ENCODE data around the gene IQCE.
"Not testable (repeated sequence)": the region's sequence is repeated elsewhere in the genome, so short reads cannot be mapped to it uniquely, and the experiment has no call there.

The IQCE gene

DNA sequence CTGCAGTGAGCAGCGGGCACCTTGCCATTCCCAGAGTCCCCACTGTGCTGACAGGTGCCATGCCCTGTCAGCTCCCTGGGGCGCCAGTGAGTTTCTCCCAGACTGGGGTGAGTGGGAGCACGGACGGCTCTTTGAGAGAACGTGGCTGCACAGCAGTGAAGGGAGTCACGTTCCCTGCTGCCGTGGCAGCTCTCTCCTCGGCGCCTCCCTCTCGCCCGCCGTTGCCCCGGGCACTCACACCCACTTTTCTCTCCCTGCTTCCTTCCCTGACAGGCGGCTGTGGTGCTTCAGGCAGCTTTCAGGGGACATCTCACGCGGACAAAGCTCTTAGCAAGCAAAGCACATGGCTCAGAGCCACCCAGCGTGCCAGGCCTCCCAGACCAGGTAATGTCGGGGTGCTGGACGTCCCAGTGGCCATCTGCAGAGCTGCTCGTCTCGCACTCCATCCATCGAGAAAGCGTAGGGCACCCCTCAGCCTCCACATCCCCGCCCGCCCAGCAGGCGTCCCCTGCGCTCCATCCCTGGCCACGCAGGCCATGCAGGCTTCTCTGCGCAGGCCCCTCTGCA lies 45.9 kb downstream of the IQCE start:
- DNase-seq, result no peak

DNA sequence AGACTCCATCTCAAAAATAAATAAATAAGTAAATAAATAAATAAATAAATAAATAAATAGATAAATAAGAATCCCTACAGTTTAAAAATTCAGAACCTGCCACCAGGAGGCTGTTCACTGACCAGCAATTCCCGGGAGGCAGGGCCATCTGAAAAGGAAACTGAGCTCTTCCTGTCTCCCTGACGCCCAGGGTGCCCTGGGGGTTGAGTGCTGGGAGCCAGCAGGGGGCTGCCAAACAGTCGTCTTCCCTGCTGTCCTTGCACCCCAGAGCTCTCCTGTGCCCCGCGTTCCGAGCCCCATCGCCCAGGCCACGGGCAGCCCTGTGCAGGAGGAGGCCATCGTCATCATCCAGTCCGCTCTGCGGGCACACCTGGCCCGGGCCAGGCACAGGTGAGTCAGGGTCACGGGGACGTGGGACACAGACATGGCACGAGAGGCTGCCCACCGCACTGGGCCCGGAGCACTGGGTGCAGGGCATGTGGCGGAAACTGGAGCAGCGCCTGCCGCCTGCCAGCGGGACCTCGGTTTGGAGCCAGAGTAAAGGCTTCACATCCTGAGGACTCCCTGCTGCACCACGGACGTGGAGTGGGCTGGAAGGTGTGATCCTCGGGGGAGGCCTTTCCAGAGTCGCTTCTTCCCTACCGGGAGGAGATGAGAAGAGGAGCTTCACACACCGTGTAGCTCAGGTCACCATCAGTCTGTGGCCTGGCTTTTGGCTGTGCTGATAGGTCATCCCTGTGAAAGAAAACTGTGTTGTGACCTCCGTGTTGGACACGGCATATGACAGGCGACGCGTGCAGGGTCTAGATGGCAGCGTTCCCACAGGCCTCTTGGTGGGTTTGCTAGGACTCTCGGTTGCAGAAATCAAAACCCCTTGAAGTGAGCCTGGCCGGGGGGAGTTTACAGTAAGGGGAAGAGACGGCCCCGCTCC lies 47.1 kb downstream of the IQCE start:
- no peak for DNase-seq

DNA sequence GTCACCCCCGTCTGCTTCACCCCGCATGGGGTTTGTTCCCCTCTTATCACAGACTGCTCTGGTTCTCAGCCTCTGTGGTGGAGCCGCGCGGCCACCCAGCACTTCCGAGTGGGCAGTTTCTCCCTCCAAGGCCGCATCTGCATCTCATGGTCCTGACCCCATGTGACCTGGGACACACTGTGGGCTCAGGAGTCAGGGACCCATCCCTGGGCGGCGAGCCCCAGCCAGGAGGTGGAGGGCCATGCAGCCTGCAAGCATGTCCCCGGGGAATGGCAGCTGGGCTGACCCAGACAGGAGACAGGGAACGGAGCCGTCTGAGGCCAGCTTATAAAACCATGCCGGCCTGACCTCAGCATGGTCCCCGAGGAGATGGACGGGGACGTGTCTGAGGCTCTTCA lies 47.8 kb downstream of the IQCE start:
- no peak for DNase-seq

DNA sequence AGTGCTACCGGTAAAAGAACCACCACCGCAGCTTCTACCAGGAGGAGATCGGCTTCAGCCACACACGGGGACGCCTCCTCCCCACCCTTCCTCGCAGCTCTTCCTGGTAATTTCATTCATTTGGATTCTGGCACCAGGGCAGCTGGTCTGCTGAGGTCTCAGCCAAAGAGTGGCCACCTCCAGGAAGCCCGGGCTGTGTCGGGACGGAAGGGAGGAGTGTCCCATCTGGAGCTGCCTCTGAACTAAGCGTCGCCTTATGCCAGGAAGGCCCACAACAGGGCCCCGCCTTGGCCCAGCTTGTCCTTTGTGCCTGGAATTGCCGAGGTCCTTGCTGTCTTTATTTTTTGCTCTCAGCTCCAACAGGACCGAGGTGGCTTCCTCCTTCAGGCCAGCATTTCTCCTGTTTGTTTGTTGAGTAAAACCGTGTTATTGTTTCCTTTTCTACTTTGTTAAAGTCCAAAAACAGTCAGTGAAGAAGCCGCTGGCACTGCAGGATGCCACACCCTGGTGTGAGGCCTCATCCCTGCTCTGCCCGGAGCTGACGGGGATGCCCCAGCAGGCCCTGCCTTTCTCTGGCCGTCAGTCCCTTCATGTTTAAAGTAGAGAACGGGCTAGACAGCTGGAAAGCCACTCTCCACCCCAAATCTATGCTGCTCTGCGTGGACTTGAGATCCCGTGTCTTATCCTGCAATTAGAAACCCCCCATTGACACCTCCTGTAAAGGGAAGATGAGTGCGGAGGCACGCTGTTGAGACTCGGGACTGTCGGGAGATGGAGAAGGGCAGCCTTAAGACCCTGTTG lies 48.5 kb downstream of the IQCE start:
- no peak for DNase-seq

DNA sequence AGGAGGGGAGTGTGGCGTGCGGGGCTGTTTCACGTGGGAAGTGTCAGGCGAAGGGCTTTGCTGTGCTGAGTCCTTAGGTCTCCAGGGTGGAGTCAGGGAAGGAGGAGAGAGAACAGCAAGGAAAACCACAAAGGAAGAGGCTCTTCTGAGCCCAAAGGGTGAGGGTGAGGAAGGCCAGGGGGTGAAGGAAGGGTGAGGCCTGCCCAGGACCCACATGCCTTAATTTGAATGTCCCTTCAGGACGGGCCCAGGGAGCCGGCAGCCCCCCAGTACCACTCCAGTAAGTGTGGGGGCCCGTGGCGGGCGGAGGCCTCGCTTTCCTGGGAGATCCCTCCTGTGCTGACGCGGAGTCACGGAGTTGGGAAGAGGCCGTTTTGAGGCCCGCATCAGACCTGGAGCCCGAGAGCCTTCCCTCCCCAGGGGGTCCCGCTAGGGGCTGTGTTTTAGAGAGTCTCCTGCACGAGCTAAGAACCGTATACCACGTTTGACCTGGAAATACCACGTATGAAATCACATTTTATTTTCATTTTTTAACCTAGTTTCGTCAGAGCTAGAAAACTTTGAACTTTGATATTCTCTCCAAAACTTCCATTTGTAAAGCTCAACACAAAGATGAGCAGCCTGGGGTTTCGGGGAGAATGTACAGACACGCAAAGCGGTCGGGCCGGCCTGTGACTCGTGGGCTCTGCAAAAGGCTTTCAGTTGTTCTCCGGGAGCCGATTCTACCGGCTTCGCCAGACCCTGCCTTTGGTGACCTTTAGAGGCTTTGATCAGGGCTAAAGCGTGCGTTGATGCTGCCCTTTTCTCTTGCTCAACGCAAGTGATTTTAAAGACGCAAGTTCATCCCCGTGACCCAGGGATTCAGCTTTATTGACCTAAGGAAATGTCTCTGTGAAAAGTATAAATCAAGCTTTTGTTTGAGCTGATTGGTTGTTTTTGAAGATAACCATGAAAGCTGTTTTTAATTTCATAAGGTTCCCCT lies 49.4 kb downstream of the IQCE start:
- no peak for DNase-seq

DNA sequence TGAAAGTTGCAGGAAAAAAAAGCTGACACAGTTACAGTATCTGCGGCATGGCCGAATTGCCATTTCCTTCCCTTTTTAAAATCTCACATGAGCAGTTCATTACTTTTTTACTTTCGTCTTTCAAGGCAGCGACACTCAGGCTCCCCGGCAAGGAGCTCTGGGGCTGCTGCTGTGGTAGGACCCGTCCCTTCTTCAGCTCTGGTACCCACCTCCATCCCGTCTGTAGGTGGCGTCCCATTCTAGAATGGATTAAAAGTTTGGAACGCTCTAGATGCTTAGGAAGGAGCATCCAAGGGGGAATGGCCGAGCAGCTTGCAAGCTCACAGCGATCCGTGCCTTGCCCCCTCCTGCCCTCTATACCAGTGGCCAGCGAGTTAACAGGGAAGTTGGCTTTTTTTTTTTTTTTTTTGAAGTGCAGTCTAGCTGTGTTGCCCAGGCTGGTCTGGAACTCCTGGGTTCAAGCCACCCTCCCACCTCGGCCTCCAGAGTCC lies 50.2 kb downstream of the IQCE start:
- DNase-seq, result no peak

DNA sequence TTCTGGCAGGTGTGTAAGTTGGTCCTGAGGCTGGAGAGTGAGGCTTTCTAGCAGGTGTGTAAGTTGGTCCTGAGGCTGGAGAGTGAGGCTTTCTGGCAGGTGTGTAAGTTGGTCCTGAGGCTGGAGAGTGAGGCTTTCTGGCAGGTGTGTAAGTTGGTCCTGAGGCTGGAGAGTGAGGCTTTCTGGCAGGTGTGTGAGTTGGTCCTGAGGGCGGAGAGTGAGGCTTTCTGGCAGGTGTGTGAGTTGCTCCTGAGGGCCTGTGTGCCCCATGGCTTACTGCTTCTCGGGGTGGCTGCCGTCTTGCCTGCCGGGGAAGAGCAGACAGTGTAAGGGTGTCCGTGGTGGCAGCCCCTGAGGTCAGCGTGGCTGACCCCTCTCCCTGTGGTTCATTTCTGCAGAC lies 50.9 kb downstream of the IQCE start:
- DNase-seq, result not testable (repeated sequence)

DNA sequence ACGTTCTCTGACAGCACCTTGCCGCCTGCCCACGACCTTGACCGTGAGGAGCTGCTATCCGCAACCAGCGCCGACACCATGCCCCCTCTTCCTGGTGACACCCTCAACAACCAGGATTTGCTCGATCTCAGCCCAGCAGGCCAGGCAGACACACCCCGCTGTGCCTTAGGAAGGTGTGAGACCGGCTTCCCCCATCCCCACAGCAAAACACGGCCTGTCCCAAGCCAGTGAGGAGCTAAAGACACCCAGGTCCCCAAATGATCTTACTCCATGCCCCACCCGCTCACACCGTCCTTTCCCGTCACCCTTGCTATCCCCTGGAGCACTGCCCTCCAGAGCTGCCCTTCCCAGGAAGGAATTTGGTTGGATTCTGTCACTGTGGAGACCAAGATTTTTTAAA lies 51.7 kb downstream of the IQCE start:
- DNase-seq, result no peak

DNA sequence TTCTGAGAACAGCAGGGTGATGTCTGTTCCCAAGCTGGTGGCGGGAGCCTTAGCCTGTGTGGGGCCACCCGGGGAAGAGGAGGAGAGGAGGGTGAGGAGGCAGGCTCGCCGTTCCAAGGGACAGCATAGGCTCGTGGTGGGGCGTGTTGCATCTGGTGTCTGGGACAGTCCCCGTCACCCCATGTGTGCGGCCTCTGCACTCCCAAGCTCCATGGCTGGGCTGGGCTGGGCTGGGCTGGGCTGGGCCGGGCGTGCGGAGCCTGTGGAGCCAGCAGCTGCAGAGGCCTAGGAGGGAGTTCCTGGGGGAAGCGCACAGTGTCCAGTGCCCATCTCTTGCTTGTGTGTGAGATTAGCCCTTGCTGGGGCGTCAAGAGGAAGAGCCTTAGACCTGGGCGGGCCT lies 52.1 kb downstream of the IQCE start:
- no peak for DNase-seq

DNA sequence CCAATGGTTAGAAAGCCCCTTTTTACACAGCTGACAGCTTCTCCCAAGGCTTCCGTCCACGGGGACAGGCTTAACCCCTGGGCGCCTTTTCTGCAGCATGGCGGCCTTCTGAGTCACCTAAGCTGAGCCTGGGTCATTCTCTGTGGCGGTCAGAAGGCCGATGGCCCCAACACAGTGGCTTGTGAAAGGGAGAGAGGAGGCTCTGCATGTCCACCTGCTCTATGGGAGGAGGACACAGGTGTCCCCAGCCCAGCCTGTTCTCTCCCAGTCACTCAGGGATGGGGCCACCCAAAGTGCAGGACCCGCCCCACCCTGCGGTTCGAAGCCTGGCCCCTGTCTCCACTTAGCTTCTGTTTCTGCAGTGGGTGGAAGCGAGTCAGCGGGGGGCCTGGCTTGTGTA lies 52.6 kb downstream of the IQCE start:
- DNase-seq, result no peak

DNA sequence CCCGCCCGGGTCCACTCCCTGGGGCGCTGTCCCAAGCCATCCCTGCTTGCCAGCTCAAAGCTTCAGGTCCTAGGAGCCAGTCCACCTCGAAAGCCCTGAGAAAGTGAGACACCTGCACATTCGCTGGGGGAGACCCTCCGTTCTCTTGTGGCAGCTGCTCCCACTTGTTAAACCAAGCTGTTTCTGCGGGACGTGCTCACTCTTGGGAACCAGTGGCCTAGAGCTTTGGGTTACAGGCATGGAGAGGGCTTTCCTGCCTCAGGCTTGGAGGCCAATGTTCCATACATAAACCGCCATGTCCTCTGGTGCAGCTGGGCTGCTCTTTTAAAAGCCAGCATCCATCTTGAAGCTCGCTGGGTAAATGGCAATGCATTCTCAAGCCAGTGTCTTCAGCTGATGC lies 53.1 kb downstream of the IQCE start:
- DNase-seq, result no peak

DNA sequence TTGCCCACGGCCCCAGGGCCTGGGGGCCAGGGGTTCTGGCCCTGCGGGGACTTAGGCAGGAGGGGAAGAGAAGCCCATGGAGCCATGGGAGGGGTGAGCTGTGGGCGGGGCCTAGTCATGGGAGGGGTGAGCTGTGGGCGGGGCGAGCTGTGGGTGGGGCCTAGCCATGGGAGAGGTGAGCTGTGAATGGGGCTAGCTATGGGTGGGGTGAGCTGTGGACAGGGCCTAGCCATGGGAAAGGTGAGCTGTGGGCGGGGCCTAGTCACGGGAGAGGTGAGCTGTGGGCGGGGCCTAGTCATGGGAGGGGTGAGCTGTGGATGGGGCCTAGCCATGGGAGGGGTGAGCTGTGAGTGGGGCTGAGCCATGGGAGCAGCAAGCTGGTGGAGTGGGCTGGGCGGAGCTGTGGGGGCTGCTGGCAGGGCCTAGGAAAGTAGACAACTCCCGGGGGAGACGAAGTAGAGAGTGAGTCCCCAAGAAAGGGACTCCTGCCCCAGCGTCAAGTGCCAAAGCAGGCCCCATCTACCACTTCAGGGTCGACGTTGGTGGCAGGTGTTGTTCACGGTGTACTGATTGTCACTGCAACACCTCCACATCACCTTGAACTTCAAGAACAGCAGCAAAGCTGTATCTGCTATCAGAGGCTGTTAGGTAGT lies 53.8 kb downstream of the IQCE start:
- DNase-seq, result no peak

DNA sequence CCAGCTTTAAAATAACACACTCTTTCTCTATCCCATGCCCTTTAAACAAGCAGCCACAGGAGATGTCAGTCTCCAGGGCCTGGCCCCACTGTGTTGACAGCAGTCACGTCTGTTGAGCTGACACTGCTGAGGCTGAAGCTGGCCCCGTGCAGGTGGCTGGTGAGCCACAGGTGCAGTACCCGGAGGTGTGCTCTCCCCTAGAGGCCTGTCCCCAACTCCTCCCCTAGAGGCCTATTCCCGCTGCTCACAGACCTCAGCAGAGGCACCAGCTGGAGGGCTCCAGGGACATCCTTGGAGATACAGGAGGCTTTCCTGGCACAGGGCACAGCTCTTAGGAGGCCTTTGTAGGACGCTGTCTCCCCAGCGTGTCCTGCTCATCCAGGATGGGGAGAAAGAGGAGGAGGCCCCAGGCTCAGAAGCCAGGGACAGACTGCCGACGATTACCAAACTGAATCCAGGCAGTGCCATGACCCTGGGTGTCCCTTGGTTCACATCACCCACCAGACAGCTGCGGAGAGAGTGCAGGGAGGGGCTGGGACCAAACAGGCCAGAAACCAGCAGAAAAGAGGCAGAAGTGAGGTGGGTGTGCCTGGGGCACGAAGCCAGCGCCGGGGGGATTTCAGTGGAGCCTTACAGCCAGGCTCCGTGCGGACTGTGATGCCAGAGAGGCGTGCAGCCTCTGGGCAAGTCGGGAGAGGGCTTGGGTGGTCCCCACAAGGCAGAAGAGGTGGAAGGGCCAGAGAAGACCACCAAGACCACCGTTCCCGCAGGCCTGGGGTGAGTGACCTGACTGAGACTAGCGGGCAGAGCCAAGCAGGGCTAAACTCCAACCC lies 54.5 kb downstream of the IQCE start:
- no peak for DNase-seq

DNA sequence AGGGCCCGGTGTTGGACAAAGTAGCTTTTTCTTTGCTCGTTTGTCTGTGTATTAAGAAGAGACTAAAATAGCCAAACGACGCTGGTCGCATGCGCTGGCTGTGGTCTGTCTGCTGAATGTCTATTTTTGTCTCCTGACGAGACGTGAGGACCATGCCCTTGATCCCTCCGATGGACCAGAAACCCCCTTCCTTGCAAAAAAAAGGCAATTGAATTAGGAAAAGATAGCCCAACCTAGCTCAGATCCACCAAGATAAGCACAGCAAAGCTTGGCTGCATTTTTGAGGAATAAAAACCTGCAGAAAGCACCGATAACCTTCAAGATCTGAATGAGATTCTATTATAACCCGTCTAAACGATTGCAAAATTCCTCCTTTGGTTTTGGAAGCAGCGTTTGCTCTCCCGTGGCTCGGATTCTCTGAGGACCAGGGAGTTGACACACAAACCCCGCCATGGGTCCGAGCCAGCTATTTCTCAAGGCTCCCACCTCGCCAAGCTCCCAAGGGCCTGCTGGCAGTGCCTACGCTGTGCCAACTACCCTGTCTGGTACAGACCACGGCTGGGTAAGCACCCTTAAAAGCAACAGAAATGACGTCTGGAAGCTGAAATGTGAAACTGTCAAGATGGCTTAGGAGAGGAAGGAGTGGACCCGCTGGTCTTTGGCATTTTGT lies 55.3 kb downstream of the IQCE start:
- DNase-seq, result no peak

DNA sequence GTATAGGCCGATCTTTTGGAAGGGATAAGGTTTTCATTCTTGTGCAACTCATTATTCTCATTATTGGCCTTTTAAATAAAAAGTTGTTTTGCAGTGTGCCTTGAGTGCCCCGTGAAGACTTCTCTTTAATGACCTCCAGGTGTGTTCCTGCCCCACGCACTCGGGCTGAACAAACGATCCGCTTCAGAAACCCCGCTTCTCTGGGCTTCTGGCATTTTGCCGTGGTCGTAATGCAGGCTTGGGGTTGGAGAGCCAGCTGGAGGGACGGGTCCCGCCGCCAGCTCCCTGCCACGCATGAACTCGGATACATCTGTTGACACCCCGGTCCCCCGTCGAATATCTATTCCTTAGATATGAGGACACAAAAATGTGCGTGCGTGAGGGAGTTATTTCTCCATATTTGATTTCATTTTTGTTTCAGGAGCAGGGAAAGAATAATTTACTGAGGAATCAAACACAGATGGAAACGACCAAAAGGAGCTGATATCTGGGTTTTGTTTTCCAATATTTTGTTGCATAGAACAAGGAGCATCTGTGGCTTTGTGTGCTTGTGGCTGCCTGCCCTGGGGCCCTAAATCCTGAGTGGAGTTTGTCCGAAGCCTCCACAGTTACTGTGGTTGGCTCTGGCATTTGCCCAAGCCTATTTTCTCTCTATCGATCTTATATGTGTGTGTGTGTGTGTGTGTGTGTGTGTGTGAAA lies 56.0 kb downstream of the IQCE start:
- no peak for DNase-seq

DNA sequence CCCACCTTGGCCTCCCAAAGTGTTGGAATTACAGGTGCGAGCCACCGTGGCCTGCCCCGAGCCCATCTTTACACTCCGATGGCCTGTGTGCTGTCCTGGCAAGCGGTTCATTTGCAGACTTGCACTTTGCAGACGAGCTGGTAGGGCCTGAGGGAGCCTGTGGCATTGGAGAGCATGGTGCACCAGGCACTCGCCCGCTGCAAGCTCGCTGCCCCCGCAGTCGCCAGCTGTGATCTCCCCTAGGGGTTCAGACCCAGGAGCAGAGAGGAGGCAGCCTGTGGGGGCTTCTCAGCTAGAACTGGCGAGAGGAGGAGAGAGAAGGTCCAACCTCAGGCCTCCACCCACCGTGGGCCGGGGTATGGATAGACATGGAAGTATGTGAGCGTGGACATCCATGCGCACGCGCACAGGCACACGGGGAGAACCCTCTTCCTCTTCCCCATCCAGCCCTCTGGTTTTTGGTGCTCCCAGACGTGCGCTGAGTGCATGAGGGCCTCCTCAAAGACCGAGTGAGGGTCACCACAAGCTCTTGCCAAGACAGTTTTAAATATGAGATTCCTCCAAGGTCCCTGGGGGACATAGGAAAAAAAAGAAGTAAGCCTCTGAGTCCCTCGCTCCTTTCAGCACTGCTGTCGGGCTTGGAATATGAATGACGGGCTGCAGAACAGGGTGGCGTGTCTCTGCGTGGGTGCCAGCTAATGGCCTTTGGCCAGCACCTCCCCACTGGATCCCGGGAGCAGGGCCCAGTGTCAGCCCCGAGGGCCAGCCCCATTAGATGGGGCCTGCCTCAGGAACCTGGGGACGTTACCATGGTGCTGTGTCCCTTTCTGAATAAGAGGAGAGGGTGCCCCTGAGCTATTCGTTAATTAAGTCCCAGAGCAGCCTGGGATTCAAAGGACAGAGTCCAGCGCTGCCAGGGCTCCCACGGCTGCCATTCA lies 57.9 kb downstream of the IQCE start:
- DNase-seq, result no peak

DNA sequence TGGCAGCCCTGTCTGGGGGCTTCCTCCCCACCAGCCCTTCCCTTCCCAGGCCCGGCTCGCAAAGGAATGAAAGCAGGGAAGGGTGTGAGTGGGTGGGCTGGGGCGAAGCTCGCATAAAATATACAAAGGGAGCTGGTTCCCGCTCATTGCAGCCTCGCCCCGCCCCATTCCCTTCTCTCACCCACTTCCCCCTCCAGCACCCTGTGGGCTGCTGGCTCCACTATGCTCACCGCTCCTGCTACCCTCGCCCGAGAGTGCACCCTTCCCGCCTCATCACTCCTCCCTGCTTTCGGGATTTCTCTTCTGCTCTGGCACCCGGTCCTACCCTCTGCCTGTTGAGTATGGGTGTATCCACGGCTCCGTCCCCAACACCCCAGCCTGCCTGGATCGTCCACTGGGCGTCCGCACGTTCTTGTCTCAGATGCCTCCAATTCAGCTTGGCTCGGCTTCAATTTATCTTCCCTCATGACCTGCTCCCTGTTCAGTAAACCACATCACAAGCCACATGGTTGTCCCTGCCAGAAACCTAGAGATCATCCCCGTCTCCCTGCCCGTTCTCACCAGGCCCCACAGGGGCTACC lies 58.6 kb downstream of the IQCE start:
- no peak for DNase-seq

DNA sequence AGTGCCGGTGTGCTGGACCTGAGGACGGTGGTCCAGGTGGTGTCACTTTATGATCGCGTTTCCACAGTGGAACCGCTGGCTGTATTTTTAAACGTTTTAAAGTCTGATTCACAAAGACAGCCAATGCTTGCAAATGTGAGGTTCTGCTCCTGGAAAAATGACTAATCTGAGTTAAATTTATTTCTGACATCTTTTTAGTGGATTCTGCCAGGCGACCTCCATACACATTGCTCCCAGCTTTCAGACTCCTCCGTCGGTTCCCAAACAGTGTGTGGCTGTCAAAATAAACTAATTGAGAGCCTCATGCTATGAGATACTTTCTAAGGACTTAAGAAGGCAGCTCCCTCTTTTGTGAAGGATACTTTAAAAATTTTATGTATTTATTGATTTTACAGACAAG lies 60.3 kb downstream of the IQCE start:
- DNase-seq, result no peak
